H9 (cell line): ENCODE measurements around the gene C1QB. TPM values are rescaled to one million over a fixed set of nuclear protein-coding genes. Genes with fewer than 3 reads are reported as not detected.

ENCODE experiments used
- DNase-seq: peaks from one replicate; pipeline ENCODE4 v3.0.0-alpha.2; 2017
- H2AFZ ChIP-seq: one replicate; pipeline ENCODE4 v1.6.1; 2013; ENCODE audit warnings: mild to moderate bottlenecking, low read length, control low read depth, moderate library complexity
- H2AK5ac ChIP-seq: 2 replicates; pipeline ENCODE4 v1.6.1; 2013; ENCODE audit warnings: low read length, control low read depth, mixed read lengths; ENCODE audit not compliant: insufficient read length
- H2BK120ac ChIP-seq: one replicate; pipeline ENCODE4 v1.6.1; 2013; ENCODE audit warnings: low read depth, mild to moderate bottlenecking, low read length, control low read depth, inconsistent platforms; ENCODE audit not compliant: poor library complexity, severe bottlenecking
- H2BK12ac ChIP-seq: 2 replicates; pipeline ENCODE4 v1.6.1; 2013; ENCODE audit warnings: low read length, control low read depth, mixed read lengths, low read depth; ENCODE audit not compliant: insufficient read length
- H2BK15ac ChIP-seq: 2 replicates; pipeline ENCODE4 v1.6.1; 2013; ENCODE audit warnings: low read depth, low read length, control low read depth
- H2BK20ac ChIP-seq: one replicate; pipeline ENCODE4 v1.6.1; 2013; ENCODE audit warnings: low read depth, mild to moderate bottlenecking, low read length, control low read depth, inconsistent platforms; ENCODE audit not compliant: poor library complexity, severe bottlenecking
- H2BK5ac ChIP-seq: 2 replicates; pipeline ENCODE4 v1.6.1; 2013; ENCODE audit warnings: low read length, control low read depth, mixed read lengths; ENCODE audit not compliant: insufficient read length
- H3K14ac ChIP-seq: 2 replicates; pipeline ENCODE4 v1.6.1; 2013; ENCODE audit warnings: low read length, control low read depth; ENCODE audit not compliant: insufficient read depth
- H3K18ac ChIP-seq: 2 replicates; pipeline ENCODE4 v1.6.1; 2013; ENCODE audit warnings: low read depth, mild to moderate bottlenecking, mixed read lengths, low read length, control low read depth; ENCODE audit not compliant: insufficient read length
- H3K23ac ChIP-seq: 2 replicates; pipeline ENCODE4 v1.6.1; 2013; ENCODE audit warnings: low read length, control low read depth, mixed read lengths, low read depth; ENCODE audit not compliant: insufficient read length
- H3K23me2 ChIP-seq: 2 replicates; pipeline ENCODE4 v1.6.1; 2013; ENCODE audit warnings: low read depth, mild to moderate bottlenecking, mixed read lengths, low read length, control low read depth; ENCODE audit not compliant: insufficient read length, poor library complexity, severe bottlenecking
- H3K27ac ChIP-seq: 2 replicates; pipeline ENCODE4 v1.5.1; 2013; ENCODE audit warnings: low read length, control low read depth, mixed read lengths, low read depth; ENCODE audit not compliant: insufficient read length
- H3K27me3 ChIP-seq: 2 replicates; pipeline ENCODE4 v1.6.1; 2013; ENCODE audit warnings: low read length, control low read depth, inconsistent platforms; ENCODE audit not compliant: insufficient read depth
- H3K4ac ChIP-seq: 2 replicates; pipeline ENCODE4 v1.6.1; 2013; ENCODE audit warnings: low read depth, mild to moderate bottlenecking, control low read depth, inconsistent platforms, low read length, moderate library complexity
- H3K4me1 ChIP-seq: 2 replicates; pipeline ENCODE4 v1.6.1; 2013; ENCODE audit warnings: low read length, control low read depth, inconsistent platforms; ENCODE audit not compliant: insufficient read depth
- H3K4me2 ChIP-seq: 2 replicates; pipeline ENCODE4 v1.6.1; 2013; ENCODE audit warnings: low read length, control low read depth, mixed read lengths; ENCODE audit not compliant: insufficient read length, insufficient read depth
- H3K56ac ChIP-seq: 2 replicates; pipeline ENCODE4 v1.6.1; 2013; ENCODE audit warnings: low read depth, mild to moderate bottlenecking, mixed read lengths, low read length, control low read depth; ENCODE audit not compliant: insufficient read length
- H3K79me1 ChIP-seq: 2 replicates; pipeline ENCODE4 v1.6.1; 2013; ENCODE audit warnings: low read depth, mild to moderate bottlenecking, moderate library complexity, low read length, control low read depth, inconsistent platforms; ENCODE audit not compliant: insufficient read depth, poor library complexity, severe bottlenecking
- H3K79me2 ChIP-seq: 2 replicates; pipeline ENCODE4 v1.6.1; 2013; ENCODE audit warnings: low read length, control low read depth, inconsistent platforms; ENCODE audit not compliant: insufficient read depth
- H3K9ac ChIP-seq: 2 replicates; pipeline ENCODE4 v1.6.1; 2013; ENCODE audit warnings: low read length, control low read depth, mixed read lengths; ENCODE audit not compliant: insufficient read length; ENCODE audit errors: extremely low read depth
- H3K9me3 ChIP-seq: one replicate; pipeline ENCODE4 v1.6.1; 2013; ENCODE audit warnings: low read depth, low read length, inconsistent platforms; ENCODE audit not compliant: control insufficient read depth
- H3T11ph ChIP-seq: one replicate; pipeline ENCODE4 v1.6.1; 2013; ENCODE audit warnings: mild to moderate bottlenecking, low read length, control low read depth, inconsistent platforms
- H4K20me1 ChIP-seq: one replicate; pipeline ENCODE4 v1.6.1; 2013; ENCODE audit not compliant: control insufficient read depth, insufficient read length, insufficient read depth
- H4K5ac ChIP-seq: 2 replicates; pipeline ENCODE4 v1.6.1; 2013; ENCODE audit warnings: low read depth, mild to moderate bottlenecking, mixed read lengths, low read length, control low read depth; ENCODE audit not compliant: insufficient read length
- H4K8ac ChIP-seq: replicated peaks from 2 replicates; pipeline ENCODE4 v1.6.1; 2013; ENCODE audit warnings: low read length, control low read depth, mixed read lengths, low read depth; ENCODE audit not compliant: insufficient read length
- H4K91ac ChIP-seq: 2 replicates; pipeline ENCODE4 v1.6.1; 2013; ENCODE audit warnings: low read depth, mild to moderate bottlenecking, moderate library complexity, mixed read lengths, low read length, control low read depth; ENCODE audit not compliant: insufficient read length
- H3K27ac Mint-ChIP-seq, 3 experiments: 2 replicates in 2 of 3; 3 replicates in 1 of 3; pipeline ENCODE4 v1.8.0; 2020 to 2021; ENCODE audit warnings: mixed read lengths in 3 of 3, mild to moderate bottlenecking in 1 of 3, moderate library complexity in 1 of 3
- H3K27me3 Mint-ChIP-seq: 2 replicates; pipeline ENCODE4 v1.8.0; 2021; ENCODE audit warnings: low read depth, mild to moderate bottlenecking, moderate library complexity, mixed read lengths
- H3K36me3 Mint-ChIP-seq, 3 experiments: 2 replicates in 2 of 3; 3 replicates in 1 of 3; pipeline ENCODE4 v1.8.0; 2020 to 2021; ENCODE audit warnings: low read depth in 3 of 3, mixed read lengths in 3 of 3; ENCODE audit not compliant: insufficient read depth in 1 of 3
- H3K4me1 Mint-ChIP-seq, 2 experiments: 2 replicates each; pipeline ENCODE4 v1.8.0; 2020; ENCODE audit warnings: mixed read lengths in 2 of 2
- H3K4me3 Mint-ChIP-seq, 2 experiments: 2 replicates in 1 of 2; 3 replicates in 1 of 2; pipeline ENCODE4 v1.8.0; 2020 to 2021; ENCODE audit warnings: mild to moderate bottlenecking in 2 of 2, mixed read lengths in 2 of 2, moderate library complexity in 1 of 2
- H3K9me3 Mint-ChIP-seq, 2 experiments: 2 replicates in 1 of 2; 3 replicates in 1 of 2; pipeline ENCODE4 v1.8.0; 2020; ENCODE audit warnings: mild to moderate bottlenecking in 2 of 2, mixed read lengths in 2 of 2, moderate library complexity in 1 of 2
- WGBS: extraction: QIAGEN DNeasy Blood & Tissue Kit; methylation state at CpG from one replicate; pipeline ENCODE4 v1.1.7; 2013; ENCODE audit warnings: missing lambda C conversion rate, low lambda C conversion rate, mixed read lengths; ENCODE audit not compliant: insufficient read length; ENCODE audit errors: extremely low coverage; 5-methylcytosine and 5-hydroxymethylcytosine counted together
- total RNA-seq: library from RNA; stranded (reverse); gene quantifications from 2 replicates; pipeline ENCODE4 v1.2.1, GENCODE V29; 2021
- TF ChIP-seq, protein P1 (sequence below): fragments of 200-600 bp; sonication (generic); conservative IDR thresholded peaks from 3 replicates; pipeline ENCODE4 v1.8.0; 2021; ENCODE audit warnings: antibody characterized with exemption, mild to moderate bottlenecking

C1QB gene
- total RNA-seq, 1 experiment from 2014 or later, result not detected

DNA sequence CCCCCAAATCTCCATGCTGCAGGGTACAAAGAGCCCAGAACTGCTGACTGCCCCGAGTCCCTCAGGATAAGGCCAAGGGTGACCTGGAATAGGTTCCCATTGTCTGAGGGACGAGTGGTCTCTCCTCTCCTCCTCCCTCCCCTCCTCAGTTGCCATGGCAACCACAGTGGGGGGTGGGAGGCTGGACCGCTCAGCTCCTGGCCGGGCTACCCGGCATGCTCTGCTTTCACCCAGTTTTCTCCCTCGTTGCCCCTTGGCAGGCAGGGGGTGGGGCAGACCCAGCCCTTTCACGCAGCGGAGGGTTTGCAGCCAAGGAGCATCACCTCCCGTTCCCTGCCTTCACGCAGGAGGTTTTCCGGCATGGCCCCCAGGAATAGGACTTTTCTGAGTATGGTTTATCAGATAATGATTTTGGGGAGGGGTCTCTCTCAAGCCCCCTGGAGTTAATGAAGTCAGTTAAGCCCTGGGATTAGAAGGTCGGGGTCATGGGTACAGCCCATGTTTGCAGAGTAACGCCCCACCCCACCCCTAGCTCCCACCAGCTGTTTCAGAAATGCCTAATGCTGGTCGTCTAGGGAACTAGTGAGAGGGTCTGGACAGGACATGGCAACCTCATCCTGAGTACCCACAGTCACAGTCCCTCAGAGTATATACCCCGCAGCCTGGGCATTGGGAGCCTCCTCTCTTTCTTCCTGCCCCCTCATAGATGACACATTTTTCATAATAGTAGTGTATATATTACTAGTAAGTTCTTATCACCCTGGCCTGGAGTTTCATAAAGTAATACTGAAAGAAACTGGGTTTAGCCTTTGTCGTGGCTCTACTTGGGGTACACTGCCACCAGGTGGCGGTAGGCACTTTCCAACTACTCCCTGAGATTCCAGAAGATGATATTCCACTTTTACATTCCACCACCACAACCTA lies 20.7 kb downstream of the C1QB start:
- H4K5ac ChIP-seq, result no peak overlapping the region
- no peak overlapping the region for H4K8ac ChIP-seq
- H2BK15ac ChIP-seq, result no peak overlapping the region
- no CpG with 5 or more reads among the region's 17 CpGs for WGBS
- H2AK5ac ChIP-seq, result no peak overlapping the region
- H3K18ac ChIP-seq, result no peak overlapping the region
- no peaks in the 10 kb centered on the region for H3K27me3 ChIP-seq
- no peak overlapping the region for H3K23ac ChIP-seq
- Mint-ChIP-seq H3K27me3 (peaks cover 3% of the 10 kb centered on the region), H3K9me3 (no peaks in the 10 kb centered on the region; a peak in 1 of 5 replicates), H3K36me3 (no peaks in the 10 kb centered on the region), H3K4me1 (peaks cover 0 to 20% of the 10 kb centered on the region in 2 experiments; a peak in 3 of 4 replicates), H3K27ac (no peak overlapping the region), H3K4me3 (peak overlapping the region in 1 of 2 experiments; percentile 28; a peak in 1 of 5 replicates)
- no peak overlapping the region for H2BK120ac ChIP-seq
- no peaks in the 10 kb centered on the region for H3K79me1 ChIP-seq
- H3K56ac ChIP-seq, result no peak overlapping the region
- H4K20me1 ChIP-seq, result no peaks in the 10 kb centered on the region
- H4K91ac ChIP-seq, result no peak overlapping the region
- no peak overlapping the region for H2AFZ ChIP-seq
- no peaks in the 10 kb centered on the region for H3K79me2 ChIP-seq
- no peak for DNase-seq
- no peak overlapping the region for H3K4ac ChIP-seq
- no peaks in the 10 kb centered on the region for H3K9me3 ChIP-seq
- H3K14ac ChIP-seq, result no peak overlapping the region
- no peak overlapping the region for H2BK12ac ChIP-seq
- H3K4me1 ChIP-seq, result peaks cover 7% of the 10 kb centered on the region; the same call in 1 of the 2 replicates
- H3K27ac ChIP-seq, result no peak overlapping the region
- H3K4me2 ChIP-seq, result no peak overlapping the region
- TF ChIP-seq, protein P1, sequence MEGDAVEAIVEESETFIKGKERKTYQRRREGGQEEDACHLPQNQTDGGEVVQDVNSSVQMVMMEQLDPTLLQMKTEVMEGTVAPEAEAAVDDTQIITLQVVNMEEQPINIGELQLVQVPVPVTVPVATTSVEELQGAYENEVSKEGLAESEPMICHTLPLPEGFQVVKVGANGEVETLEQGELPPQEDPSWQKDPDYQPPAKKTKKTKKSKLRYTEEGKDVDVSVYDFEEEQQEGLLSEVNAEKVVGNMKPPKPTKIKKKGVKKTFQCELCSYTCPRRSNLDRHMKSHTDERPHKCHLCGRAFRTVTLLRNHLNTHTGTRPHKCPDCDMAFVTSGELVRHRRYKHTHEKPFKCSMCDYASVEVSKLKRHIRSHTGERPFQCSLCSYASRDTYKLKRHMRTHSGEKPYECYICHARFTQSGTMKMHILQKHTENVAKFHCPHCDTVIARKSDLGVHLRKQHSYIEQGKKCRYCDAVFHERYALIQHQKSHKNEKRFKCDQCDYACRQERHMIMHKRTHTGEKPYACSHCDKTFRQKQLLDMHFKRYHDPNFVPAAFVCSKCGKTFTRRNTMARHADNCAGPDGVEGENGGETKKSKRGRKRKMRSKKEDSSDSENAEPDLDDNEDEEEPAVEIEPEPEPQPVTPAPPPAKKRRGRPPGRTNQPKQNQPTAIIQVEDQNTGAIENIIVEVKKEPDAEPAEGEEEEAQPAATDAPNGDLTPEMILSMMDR, result peak; percentile 87
- no peak overlapping the region for H3K9ac ChIP-seq
- no peak overlapping the region for H2BK20ac ChIP-seq
- no peak overlapping the region for H3T11ph ChIP-seq
- H3K23me2 ChIP-seq, result no peaks in the 10 kb centered on the region
- H2BK5ac ChIP-seq, result no peak overlapping the region
